KMS-11 (cell line): ENCODE measurements around the gene ETFB.

Experiments used
- H2AFZ ChIP-seq: fragments of 200-600 bp; sonication (generic); 2 replicates; pipeline ENCODE4 v1.6.1; 2016; ENCODE audit warnings: antibody characterized with exemption, mixed run types, low read depth
- H3K27ac ChIP-seq: fragments of 200-600 bp; sonication (generic); 2 replicates; pipeline ENCODE4 v1.6.1; 2016; ENCODE audit warnings: mild to moderate bottlenecking, mixed run types
- H3K27me3 ChIP-seq: fragments of 200-600 bp; sonication (generic); 2 replicates; pipeline ENCODE4 v1.6.1; 2017; ENCODE audit warnings: mild to moderate bottlenecking, low read depth, mixed run types, moderate library complexity; ENCODE audit not compliant: insufficient read depth
- H3K36me3 ChIP-seq: fragments of 200-600 bp; sonication (generic); 2 replicates; pipeline ENCODE4 v1.6.1; 2017; ENCODE audit warnings: mild to moderate bottlenecking, mixed run types; ENCODE audit not compliant: insufficient read depth
- H3K4me1 ChIP-seq: fragments of 200-600 bp; sonication (generic); 2 replicates; pipeline ENCODE4 v1.6.1; 2016; ENCODE audit warnings: mild to moderate bottlenecking, low read depth, mixed run types; ENCODE audit not compliant: poor library complexity, severe bottlenecking
- H3K4me2 ChIP-seq: fragments of 200-600 bp; sonication (generic); 2 replicates; pipeline ENCODE4 v1.7.0; 2016; ENCODE audit warnings: mild to moderate bottlenecking, mixed run types
- H3K4me3 ChIP-seq: fragments of 200-600 bp; sonication (generic); IDR thresholded peaks from 2 replicates; pipeline ENCODE4 v1.6.1; 2017; ENCODE audit warnings: low read depth, low read length, mixed read lengths; ENCODE audit not compliant: insufficient read depth
- H3K79me2 ChIP-seq: fragments of 200-600 bp; sonication (generic); 2 replicates; pipeline ENCODE4 v1.6.1; 2016; ENCODE audit warnings: low read depth, mixed run types; ENCODE audit not compliant: insufficient read depth
- H3K9ac ChIP-seq: fragments of 200-600 bp; sonication (generic); 2 replicates; pipeline ENCODE4 v1.6.1; 2016; ENCODE audit warnings: mild to moderate bottlenecking, mixed run types
- H4K20me1 ChIP-seq: fragments of 200-600 bp; sonication (generic); 2 replicates; pipeline ENCODE4 v1.6.1; 2016; ENCODE audit warnings: mild to moderate bottlenecking, mixed run types; ENCODE audit not compliant: insufficient read depth
- TF ChIP-seq, protein P1 (sequence below): fragments of 200-600 bp; sonication (generic); conservative IDR thresholded peaks from 2 replicates; pipeline ENCODE4 v1.6.1; 2017; ENCODE audit warnings: low read depth, mild to moderate bottlenecking, antibody characterized with exemption, low read length, moderate library complexity, mixed read lengths

Gene ETFB

DNA sequence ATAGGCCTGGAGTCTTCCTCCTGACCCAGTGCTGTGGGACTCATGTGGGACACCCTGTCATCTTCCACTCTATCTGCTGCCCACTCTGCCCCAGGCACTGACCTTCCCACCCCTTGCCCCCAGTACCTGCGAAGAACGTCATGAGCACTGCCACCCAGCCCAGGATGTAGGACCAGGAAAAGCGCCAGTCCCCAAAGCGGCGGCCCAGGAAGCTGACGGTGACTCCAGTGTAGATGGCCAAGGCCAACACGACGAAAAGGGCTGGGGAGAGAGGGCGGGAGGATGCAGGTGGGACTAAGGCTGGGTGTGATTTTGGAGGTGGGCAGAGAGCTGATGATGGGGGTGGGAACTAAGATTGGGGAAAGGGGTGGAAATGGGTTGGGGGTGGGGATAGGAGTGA, 14.2 kb upstream of the ETFB start:
- no peaks in the 10 kb centered on the region for H3K36me3 ChIP-seq
- H3K9ac ChIP-seq = no peak overlapping the region
- TF ChIP-seq, protein P1, sequence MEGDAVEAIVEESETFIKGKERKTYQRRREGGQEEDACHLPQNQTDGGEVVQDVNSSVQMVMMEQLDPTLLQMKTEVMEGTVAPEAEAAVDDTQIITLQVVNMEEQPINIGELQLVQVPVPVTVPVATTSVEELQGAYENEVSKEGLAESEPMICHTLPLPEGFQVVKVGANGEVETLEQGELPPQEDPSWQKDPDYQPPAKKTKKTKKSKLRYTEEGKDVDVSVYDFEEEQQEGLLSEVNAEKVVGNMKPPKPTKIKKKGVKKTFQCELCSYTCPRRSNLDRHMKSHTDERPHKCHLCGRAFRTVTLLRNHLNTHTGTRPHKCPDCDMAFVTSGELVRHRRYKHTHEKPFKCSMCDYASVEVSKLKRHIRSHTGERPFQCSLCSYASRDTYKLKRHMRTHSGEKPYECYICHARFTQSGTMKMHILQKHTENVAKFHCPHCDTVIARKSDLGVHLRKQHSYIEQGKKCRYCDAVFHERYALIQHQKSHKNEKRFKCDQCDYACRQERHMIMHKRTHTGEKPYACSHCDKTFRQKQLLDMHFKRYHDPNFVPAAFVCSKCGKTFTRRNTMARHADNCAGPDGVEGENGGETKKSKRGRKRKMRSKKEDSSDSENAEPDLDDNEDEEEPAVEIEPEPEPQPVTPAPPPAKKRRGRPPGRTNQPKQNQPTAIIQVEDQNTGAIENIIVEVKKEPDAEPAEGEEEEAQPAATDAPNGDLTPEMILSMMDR = no peak
- H3K27ac ChIP-seq = no peak overlapping the region
- H3K4me2 ChIP-seq = no peak overlapping the region
- no peaks in the 10 kb centered on the region for H3K79me2 ChIP-seq
- no peaks in the 10 kb centered on the region for H4K20me1 ChIP-seq
- H3K27me3 ChIP-seq = no peaks in the 10 kb centered on the region
- H3K4me1 ChIP-seq = no peaks in the 10 kb centered on the region
- no peak overlapping the region for H3K4me3 ChIP-seq
- H2AFZ ChIP-seq = no peak overlapping the region

DNA sequence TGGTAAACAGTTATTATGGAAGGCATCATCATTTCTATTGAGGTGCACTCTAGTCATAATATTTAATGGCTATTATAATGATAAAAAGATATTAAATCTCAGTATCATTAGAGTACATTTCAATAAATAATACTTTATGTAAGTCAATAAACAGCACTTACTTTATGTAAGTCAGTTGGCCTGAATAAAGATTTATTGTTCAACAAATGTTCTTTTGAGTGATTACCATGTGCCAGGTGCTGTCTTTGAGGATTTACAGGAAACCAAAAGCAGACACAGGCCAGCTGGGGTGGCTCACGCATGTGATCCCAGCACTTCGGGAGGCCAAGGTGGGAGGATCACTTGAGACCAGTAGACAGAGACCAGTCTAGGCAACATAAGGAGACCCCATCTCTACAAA, 11.2 kb upstream of the ETFB start:
- H2AFZ ChIP-seq = no peak overlapping the region
- H3K36me3 ChIP-seq = no peaks in the 10 kb centered on the region
- no peak overlapping the region for H3K27ac ChIP-seq
- H3K4me2 ChIP-seq = no peak overlapping the region
- no peaks in the 10 kb centered on the region for H3K4me1 ChIP-seq
- no peak overlapping the region for H3K9ac ChIP-seq
- TF ChIP-seq, protein P1 = no peak
- H3K4me3 ChIP-seq = no peak overlapping the region
- no peaks in the 10 kb centered on the region for H3K27me3 ChIP-seq
- H4K20me1 ChIP-seq = no peaks in the 10 kb centered on the region
- no peaks in the 10 kb centered on the region for H3K79me2 ChIP-seq

DNA sequence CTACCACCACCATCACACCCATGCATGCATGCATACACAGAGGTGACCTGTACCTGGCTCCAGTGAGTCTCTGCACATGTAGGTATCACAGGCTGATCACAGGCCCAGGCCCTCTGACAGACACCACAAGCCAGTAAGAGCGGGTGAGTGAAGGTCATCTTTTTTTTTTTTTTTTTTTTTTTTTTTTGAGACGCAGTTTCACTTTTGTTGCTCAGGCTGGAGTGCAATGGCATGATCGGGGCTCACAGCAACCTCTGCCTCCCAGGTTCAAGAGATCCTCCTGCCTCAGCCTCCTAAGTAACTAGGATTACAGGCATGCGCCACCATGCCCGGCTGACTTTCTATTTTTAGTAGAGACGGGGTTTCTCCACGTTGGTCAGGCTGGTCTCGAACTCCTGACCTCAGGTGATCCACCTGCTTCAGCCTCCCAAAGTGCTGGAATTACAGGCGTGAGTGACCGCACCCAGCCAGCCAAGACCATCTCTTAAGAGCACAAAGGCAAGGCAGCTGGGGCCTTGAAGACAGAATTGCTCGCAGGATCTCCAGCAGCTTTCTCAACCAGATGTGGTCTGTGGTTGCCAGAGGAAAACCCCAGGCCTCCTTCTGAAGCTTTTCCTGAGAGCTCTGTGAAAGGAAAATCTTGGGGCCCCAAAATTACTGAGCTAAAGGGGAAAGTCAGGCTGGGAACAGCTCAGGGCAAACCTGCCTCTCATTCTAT, 9.5 kb upstream of the ETFB start:
- H3K9ac ChIP-seq = no peak overlapping the region
- H3K4me2 ChIP-seq = no peak overlapping the region
- no peaks in the 10 kb centered on the region for H3K27me3 ChIP-seq
- H3K79me2 ChIP-seq = no peaks in the 10 kb centered on the region
- no peaks in the 10 kb centered on the region for H4K20me1 ChIP-seq
- H3K36me3 ChIP-seq = no peaks in the 10 kb centered on the region
- no peak overlapping the region for H3K27ac ChIP-seq
- no peaks in the 10 kb centered on the region for H3K4me1 ChIP-seq
- no peak overlapping the region for H2AFZ ChIP-seq
- H3K4me3 ChIP-seq = no peak overlapping the region
- TF ChIP-seq, protein P1 = no peak

DNA sequence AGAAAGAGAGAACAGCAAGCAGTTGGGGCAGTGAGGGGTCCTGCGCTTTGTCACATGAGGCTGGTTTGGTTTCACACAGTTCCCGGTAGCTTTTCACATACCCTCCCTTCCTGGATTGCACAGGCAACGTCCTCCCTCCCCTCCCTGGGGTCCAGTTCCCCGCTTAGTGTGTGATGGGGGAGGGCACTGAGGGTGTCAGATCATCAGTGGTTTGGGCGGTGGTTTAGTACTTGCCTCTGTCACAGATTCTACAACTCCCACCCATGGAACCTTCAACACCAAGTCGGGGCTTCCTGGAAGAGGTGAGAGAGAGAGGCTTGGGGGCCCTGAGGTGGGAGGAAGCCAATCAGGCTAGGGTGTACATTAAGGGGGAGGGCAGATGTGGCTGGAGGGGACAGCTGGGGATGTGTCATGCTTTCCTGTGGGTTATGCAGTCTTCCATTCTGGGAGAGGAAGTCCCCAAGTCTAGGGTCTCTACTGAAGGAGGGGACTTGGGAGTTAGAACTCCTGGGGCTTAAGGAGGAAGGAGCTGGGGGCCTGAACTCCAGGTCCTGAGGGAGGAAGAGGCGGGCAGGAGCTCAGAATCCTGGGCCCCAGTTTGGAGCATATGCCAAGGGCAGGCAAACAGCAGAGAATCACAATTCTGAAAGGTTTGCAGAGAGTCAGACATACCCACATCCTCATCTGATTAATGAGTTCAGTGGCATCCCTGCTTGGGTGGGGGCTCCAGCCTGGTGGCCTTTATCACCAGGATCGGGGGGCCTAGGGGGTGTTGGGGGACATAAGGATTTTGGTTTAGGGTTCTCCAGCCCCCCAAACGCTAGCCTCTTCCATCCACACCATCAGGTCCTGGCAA, 6.7 kb upstream of the ETFB start, which contains the start of gene NKG7:
Gene NKG7 (minus strand): TSS at position 6 of the 856 bp plus-strand sequence. CDS start 119 bp downstream, outside the sequence.
- H3K4me1 ChIP-seq = no peaks in the 10 kb centered on the region
- no peaks in the 10 kb centered on the region for H3K27me3 ChIP-seq
- no peak within 1 kb of the TSS for H3K27ac ChIP-seq
- no peaks in the 10 kb centered on the region for H4K20me1 ChIP-seq
- no peak within 1 kb of the TSS for H3K9ac ChIP-seq
- no peaks in the 10 kb centered on the region for H3K36me3 ChIP-seq
- H3K4me3 ChIP-seq = no peak within 1 kb of the TSS
- TF ChIP-seq, protein P1 = no peak
- no peak within 1 kb of the TSS for H2AFZ ChIP-seq
- H3K79me2 ChIP-seq = no peaks in the 10 kb centered on the region
- H3K4me2 ChIP-seq = no peak within 1 kb of the TSS
